ENCODE measurements around the gene UBE2M. TPM values are rescaled to one million over a fixed set of nuclear protein-coding genes. Genes with fewer than 3 reads are reported as not detected.
A peak's percentile ranks its signal among the peaks of the same experiment; 100 is the strongest.
"Not testable (repeated sequence)": the region's sequence is repeated elsewhere in the genome, so short reads cannot be mapped to it uniquely, and the experiment has no call there.

The UBE2M gene
- total RNA-seq, 2 donors from 2014 or later = 116 to 122 TPM

DNA sequence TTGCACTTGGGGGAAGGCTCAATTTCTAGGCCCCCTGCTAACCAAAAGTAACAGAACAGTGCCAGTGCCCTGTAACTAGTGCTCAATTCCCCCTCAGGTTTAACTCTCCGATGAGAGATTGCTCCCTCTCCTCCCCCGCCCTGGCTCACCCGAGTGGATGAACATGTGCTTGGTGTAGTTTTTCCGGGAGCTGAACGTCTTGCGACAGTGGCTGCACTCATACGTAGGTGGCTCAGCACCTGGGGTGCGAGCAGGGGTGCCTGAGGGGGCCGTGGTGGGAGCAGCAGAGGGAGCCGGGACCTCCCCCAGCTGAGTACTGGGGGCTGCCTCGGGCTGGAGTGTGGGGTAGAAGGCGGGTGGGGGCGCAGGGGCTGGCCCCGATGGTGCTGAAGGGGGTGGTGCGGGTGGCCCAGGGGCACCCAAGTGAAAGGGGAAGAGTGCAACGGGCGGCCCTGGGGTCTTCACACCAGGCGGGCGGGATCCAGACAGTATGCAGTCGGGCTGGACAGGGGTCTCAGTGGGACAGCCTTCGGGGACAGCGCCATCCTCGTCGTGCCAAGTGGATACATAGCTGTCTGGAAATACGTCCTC is 42.1 kb downstream of the UBE2M start:
- Mint-ChIP-seq H3K4me3 (peak overlapping the region; percentile 76 to 87), H3K9me3 (no peaks in the 10 kb centered on the region), H3K4me1 (ENCODE audit: low read depth) (peaks cover 43% of the 10 kb centered on the region), H3K27ac (no peak overlapping the region), H3K27me3 (ENCODE audit: low read depth) (no peaks in the 10 kb centered on the region), H3K36me3 (ENCODE audit: insufficient read depth in 2 of 2) (peaks cover 5 to 6% of the 10 kb centered on the region in 2 donors)
- no peak for DNase-seq
- no peak for ATAC-seq (replicated peaks in 1 of 2)

DNA sequence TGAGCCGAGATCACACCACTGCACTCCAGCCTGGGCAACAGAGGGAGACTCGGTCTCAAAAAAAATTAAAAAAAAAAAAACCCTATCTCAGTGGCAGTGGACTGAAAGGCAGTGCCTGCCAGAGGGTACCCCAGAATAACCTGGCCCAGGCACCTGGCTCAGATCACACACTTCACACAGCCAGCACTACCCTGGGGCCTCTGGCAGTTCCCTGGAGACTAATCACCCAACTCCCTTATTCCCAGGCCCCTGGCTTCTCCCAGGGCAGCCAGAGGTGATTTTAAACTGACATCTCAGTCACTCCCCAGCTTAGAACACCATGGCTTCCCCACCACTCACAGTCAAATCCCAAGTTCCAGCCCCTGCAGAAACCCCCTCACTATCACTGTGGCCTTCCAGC is 43.2 kb downstream of the UBE2M start:
- H3K4me1 Mint-ChIP-seq (ENCODE audit: low read depth) = peaks cover 39% of the 10 kb centered on the region
- peaks cover 5 to 6% of the 10 kb centered on the region in 2 donors for H3K36me3 Mint-ChIP-seq (ENCODE audit: insufficient read depth in 2 of 2)

DNA sequence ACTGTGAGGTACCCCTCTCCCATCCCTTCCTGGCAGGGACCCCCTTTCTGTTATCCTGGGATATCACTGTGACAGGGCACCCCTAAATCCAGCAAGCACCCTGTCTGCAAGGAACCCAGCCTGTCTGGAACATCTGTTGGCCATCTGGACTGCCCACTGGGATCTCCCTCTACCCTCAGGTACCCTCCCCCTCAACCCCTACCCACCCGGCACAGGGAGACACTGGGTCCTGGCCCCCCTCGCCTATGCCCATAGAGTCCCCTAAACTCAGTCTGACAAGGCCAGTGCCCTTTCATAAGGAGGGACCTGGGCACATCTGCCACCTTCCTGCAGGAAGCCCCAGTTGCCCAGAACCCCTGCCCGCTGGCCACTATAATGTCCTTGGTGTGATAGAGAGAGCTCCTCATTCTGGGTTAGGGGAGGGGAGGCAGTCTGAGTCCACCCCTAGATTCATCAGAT is 43.8 kb downstream of the UBE2M start:
- ATAC-seq (replicated peaks in 1 of 2) (no peak), DNase-seq (no peak)
- Mint-ChIP-seq H3K36me3 (ENCODE audit: insufficient read depth in 2 of 2) (peaks cover 4 to 5% of the 10 kb centered on the region in 2 donors), H3K9me3 (no peaks in the 10 kb centered on the region), H3K27ac (peak overlapping the region; percentile 61), H3K4me1 (ENCODE audit: low read depth) (peaks cover 35% of the 10 kb centered on the region), H3K4me3 (peak overlapping the region; percentile 86 to 87), H3K27me3 (ENCODE audit: low read depth) (no peaks in the 10 kb centered on the region)

More for the DNA sequence above, 43.2 kb downstream of the UBE2M start:
- Mint-ChIP-seq H3K9me3 (no peaks in the 10 kb centered on the region), H3K4me3 (peak overlapping the region; percentile 76 to 87), H3K27ac (peak overlapping the region; percentile 72), H3K27me3 (ENCODE audit: low read depth) (no peaks in the 10 kb centered on the region)
- DNase-seq = no peak
- no peak for ATAC-seq (replicated peaks in 1 of 2)

DNA sequence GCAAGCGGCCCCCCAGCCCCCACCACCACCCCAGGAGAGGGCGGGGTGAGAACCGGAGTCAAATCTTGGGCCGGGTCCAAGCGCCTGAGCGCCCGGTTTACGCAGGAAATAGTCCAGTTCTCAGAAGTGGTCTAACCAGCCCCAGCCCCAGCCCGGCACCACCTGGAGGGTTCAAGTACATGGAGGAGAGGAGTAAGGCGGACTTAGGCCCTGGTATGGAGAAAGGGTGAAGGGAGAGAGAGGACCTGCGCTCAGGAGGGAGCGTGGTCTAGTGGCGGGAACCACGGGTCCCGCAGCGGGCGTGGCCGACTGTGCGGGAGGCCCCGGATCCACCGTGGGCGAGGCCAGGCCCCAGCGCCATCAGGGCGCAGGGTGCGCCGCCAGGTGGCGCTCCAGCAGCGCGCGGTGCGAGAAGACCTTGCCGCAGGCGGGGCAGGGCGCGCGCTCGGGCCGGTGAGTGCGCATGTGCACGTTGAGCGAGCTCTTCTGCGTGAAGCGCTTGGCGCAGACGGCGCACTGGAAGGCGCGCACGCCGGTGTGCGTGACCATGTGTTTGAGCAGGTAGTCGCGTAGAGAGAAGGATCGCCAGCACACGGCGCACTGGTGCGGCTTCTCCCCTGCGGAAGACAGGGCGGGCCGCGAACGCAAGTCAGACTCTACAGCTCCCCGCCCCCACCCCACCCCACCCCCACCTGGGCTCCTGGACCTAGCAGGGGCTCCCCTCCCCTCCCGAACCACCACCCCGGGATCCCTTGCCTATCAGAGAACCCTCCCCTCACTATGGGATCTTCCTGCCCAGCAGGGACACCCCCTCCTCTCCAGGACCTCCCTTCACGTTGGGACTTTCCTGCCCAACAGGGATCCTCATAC is 44.5 kb downstream of the UBE2M start:
- peak overlapping the region; percentile 86 to 87 for H3K4me3 Mint-ChIP-seq
- peak; percentile 97 to 99 for DNase-seq
- H3K9me3 Mint-ChIP-seq = no peaks in the 10 kb centered on the region

DNA sequence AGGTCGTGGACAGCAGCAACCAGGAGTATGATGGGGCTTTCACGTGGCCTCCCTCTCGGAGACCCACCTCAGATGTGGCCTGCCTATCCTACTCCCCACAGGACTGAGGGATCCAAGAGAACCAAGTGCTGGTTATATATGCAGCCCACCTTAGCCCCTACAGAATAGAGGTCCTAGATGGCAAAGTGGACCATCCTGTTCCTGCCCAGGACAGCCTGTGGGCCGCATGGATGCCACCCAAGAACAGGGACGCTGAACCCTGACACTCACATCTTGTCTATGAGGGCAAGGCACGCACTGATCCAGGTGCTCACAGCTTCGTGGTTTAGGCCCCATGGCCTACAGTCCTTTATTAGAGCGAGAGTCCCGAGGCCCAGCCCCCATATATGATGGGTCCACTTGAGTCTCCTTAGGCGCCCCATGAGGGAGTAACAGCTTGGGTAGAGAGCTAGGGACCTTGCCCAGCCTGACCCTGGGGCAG is 45.2 kb downstream of the UBE2M start:
- Mint-ChIP-seq H3K9me3 (no peaks in the 10 kb centered on the region), H3K4me1 (ENCODE audit: low read depth) (peaks cover 27% of the 10 kb centered on the region), H3K36me3 (ENCODE audit: insufficient read depth in 2 of 2) (peaks cover 3 to 5% of the 10 kb centered on the region in 2 donors), H3K4me3 (peak overlapping the region; percentile 86 to 87), H3K27me3 (ENCODE audit: low read depth) (no peaks in the 10 kb centered on the region), H3K27ac (peak overlapping the region; percentile 14)
- DNase-seq (no peak), ATAC-seq (replicated peaks in 1 of 2) (no peak)

More for the DNA sequence above, 44.5 kb downstream of the UBE2M start:
- peak overlapping the region; percentile 81 for H3K27ac Mint-ChIP-seq
- H3K27me3 Mint-ChIP-seq (ENCODE audit: low read depth) = no peaks in the 10 kb centered on the region
- peak; percentile 91 to 92 for ATAC-seq (replicated peaks in 1 of 2)
- H3K4me1 Mint-ChIP-seq (ENCODE audit: low read depth) = peaks cover 34% of the 10 kb centered on the region
- peaks cover 3 to 5% of the 10 kb centered on the region in 2 donors for H3K36me3 Mint-ChIP-seq (ENCODE audit: insufficient read depth in 2 of 2)

DNA sequence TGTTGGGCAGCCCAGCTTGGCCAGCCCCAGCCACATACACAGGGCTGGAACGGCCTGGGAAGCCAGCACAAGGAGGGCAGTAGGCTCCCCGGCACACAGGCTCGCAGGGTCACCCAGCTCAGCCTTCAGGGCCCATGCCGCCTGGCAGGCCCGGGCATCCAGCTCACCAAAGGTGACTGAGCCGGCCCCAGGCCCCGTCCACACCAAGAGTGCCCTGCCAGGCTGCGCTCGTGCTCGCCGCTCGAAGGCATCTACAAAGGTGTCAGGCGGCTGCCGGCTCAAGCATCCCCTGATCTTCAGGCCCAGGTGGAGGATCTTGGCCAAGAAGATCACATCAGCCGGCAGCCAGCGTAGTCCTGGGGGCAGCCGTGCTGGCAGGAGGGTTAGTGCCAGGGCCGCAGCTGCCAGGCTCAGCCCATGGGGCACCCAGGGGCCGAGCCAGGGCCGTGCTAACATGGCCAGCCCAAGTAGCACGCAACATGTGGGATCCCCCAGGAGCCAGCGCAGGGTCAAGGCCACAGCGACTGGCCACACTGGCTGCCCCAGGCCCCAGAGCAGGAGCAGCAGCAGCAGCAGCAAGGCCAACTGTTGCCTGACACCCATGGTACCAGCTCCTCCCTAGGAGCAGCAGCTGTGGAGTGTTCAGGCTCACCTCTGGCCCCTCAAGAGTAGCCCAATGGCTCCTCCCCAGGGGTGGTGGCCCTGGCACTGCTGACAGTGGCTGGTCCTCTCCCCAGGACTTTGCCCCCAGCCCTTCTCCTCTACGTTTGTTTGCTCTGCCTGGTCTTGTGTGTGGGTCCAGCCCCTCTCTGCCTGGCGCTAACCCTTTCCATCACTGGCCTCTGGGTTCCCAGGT is 46.8 kb downstream of the UBE2M start, which contains the start of gene SLC27A5:
Gene SLC27A5, minus strand, starts transcription at position 640 of the 856 bp plus-strand sequence. Its CDS starts 37 bp downstream, at position 603.
- Mint-ChIP-seq H3K36me3 (ENCODE audit: insufficient read depth in 2 of 2) (peaks cover 3 to 9% of the 10 kb centered on the region in 2 donors), H3K27me3 (ENCODE audit: low read depth) (no peaks in the 10 kb centered on the region), H3K4me3 (peak within 1 kb of the TSS; percentile 10 to 87), H3K27ac (no peak within 1 kb of the TSS), H3K9me3 (peaks cover 0 to 3% of the 10 kb centered on the region in 2 donors), H3K4me1 (ENCODE audit: low read depth) (peaks cover 18% of the 10 kb centered on the region)
- ATAC-seq (replicated peaks in 1 of 2) (no peak), DNase-seq (no peak)

DNA sequence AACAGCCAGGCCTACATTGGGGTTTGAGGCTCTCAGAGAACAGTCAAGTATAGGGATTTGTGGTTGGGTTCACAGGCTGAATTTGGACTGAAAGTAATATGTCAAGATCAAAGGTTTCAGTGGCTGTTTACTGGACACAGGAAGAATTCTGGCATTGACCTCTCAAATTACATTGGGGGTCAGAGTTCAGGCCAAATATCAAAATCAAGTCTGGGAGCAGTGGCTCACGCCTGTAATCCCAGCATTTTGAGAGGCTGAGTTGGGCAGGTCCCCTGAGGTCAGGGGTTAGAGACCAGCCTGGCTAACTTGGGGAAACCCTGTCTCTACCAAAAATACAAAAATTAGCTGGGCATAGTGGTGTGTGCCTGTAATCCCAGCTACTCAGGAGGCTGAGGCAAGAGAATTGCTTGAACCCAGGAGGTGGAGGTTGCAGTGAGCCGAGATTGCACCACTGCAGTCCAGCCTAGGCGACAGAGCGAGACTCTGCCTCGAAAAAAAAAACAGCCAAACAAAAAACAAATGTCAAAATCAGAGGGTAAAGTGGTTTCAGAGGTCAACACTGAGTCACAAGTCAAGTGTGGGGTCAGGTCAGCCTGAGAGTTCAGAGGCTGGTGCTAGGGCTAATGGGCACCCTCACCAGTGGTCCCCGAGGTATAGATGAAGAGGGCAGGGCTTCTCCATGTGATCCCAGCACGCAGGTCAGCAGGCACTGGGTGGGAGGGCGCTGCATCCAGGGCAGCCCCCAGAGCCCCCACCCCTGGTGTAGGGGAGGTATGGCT is 48.1 kb downstream of the UBE2M start:
- H3K4me1 Mint-ChIP-seq (ENCODE audit: low read depth) = peaks cover 8% of the 10 kb centered on the region
- H3K27ac Mint-ChIP-seq = peak overlapping the region; percentile 22
- DNase-seq (no peak), ATAC-seq (replicated peaks in 1 of 2) (no peak)
- H3K27me3 Mint-ChIP-seq (ENCODE audit: low read depth) = no peaks in the 10 kb centered on the region
- no peak overlapping the region for H3K4me3 Mint-ChIP-seq
- H3K36me3 Mint-ChIP-seq (ENCODE audit: insufficient read depth in 2 of 2) = peaks cover 0 to 6% of the 10 kb centered on the region in 2 donors
- peaks cover 0 to 3% of the 10 kb centered on the region in 2 donors for H3K9me3 Mint-ChIP-seq

DNA sequence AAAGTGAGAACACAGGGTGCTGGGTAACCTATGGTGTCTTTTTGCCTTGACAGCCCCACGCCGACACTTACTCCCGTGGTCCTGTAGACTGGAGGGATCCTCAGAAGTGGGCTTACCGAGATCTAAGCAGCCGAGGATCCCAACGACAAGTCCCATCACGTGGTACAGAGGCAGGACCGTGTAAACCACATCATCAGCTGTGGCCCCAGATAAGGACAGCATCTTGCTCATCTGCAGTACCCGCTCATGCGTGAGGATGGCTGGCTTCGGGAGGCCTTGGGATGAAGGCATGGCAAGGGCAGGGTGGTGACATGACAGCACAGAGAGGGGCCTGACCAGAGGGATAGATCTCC is 48.7 kb downstream of the UBE2M start:
- Mint-ChIP-seq H3K4me3 (no peak overlapping the region), H3K4me1 (ENCODE audit: low read depth) (peaks cover 3% of the 10 kb centered on the region), H3K27me3 (ENCODE audit: low read depth) (no peaks in the 10 kb centered on the region), H3K36me3 (ENCODE audit: insufficient read depth in 2 of 2) (peaks cover 0 to 6% of the 10 kb centered on the region in 2 donors), H3K9me3 (peaks cover 0 to 3% of the 10 kb centered on the region in 2 donors), H3K27ac (peak overlapping the region; percentile 22)
- DNase-seq = no peak
- ATAC-seq (replicated peaks in 1 of 2) = no peak

DNA sequence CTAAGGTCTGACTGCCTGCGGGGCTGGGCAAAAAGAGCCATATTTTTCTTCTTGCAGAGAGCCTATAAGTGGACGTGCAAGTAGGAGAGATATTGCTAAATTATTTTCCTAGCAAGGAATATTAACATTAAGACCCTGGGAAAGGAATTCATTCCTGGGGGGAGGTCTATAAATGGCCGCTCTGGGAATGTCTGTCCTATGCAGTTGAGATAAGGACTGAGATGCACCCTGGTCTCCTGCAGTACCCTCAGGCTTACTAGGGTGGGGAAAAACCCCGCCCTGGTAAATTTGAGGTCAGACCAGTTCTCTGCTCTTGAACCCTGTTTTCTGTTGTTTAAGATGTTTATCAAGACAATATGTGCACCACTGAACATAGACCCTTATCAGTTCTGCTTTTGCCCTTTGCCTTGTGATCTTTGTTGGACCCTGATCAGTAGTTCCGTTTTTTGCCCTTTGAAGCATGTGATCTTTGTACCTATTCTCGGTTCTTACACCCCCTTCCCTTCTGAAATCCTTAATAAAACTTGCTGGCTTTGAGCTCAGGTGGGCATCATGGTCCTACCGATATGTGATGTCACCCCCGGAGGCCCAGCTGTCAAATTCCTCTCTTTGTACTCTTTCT is 50.7 kb downstream of the UBE2M start:
- not testable (repeated sequence) for H3K27ac Mint-ChIP-seq, DNase-seq

More for the DNA sequence above, 50.7 kb downstream of the UBE2M start:
- not testable (repeated sequence) for H3K36me3 Mint-ChIP-seq (ENCODE audit: insufficient read depth in 2 of 2); H3K27me3 Mint-ChIP-seq (ENCODE audit: low read depth); ATAC-seq (replicated peaks in 1 of 2); H3K4me1 Mint-ChIP-seq (ENCODE audit: low read depth); H3K4me3 Mint-ChIP-seq; H3K9me3 Mint-ChIP-seq

Measured in activated T-cell treated with anti-CD3 and anti-CD28 coated beads, Interleukin-2, amount 50 U/mL, for 72 hours (primary cell).